Activated naive CD4-positive, alpha-beta T cell treated with Interleukin-2 at 50 U/mL for 16 hours (primary cell): Measurements from ENCODE around the gene C2CD4B.
A peak's percentile ranks its signal among the peaks of the same experiment; 100 is the strongest.

Experiments
- DNase-seq: peaks from one replicate; pipeline ENCODE4 v3.0.0-alpha.2; 2020

The C2CD4B gene, protein sequence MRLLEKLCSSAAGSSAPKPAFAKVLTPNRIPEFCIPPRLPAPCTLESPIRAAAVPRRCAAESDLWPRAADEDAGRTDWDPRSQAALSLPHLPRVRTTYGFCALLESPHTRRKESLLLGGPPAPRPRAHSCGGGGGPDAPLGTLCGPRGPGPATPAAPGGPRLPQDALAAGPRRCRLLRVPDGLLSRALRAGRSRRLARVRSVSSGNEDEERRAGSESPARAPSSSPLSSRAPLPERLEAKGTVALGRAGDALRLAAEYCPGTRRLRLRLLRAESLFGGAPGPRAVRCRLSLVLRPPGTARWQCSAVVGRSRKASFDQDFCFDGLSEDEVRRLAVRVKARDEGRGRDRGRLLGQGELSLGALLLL

GRCh38 chr15:62165104-62165792, at the start of gene C2CD4B:
TSS of gene C2CD4B (minus strand) at chr15:62165285. CDS start at chr15:62164984, 301 bp downstream.
- DNase-seq: peak; percentile 42

DNA sequence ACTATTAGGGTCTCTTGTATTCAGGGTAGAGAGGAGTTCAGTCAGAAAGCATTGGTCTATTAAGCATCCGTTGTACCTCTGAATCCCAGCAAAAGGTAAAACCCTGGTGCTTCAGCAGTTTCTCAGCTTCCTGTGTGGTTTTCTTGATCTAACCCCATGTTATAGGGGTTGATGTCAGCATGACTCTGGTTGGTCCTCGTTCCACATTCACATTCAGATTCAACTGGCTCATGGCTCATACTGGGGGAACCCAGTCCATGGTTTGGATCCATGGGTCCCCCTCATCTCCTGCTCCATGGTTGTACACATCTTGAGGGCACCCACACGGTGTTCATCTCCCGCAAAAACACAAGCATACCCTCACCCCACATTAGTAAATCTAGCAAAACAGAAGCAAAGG, 47.7 kb upstream of the C2CD4B start:
- DNase-seq: no peak

DNA sequence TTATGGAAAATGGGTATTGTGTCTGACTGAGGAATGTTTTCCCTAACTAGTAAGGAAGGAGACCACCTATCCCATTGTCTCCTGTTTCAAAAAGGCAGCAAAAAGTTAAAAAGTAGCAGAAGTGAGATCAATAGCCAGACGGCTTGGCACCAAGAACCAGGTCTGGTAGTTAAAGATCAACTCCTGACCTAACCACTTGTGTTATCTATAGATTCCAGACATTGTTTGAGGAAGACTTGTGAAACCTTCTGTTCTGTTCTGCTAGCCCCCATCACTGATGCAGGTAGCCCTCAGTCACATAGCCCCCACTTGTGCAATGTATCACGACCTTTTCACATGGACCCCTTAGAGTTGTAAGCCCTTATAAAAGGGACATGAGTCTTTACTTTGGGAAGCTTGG, 46.3 kb upstream of the C2CD4B start:
- no peak for DNase-seq

- DNase-seq: no peak
Measured at GRCh38 chr15:62209821-62210220, 44.7 kb upstream of the C2CD4B start.

DNA sequence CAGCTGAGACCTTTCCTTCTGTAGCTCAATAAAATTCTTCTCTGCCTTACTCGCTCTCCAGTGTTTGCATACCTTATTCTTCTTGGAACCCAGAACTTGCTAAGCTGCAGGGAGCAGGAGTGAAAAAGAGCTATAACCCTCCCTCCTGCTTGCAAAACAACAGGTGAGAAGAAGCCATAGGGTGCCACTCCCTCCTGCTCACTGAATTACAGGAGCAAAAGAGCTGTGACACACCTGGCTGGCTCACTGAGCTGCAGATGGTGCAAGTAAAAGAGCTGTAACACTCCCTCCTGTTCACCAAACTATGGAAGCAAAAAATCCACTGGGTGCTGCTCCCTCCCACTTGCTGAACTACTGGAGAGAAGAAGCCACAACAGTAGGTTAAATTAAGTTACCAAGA, 44.2 kb upstream of the C2CD4B start:
- no peak for DNase-seq

GRCh38 chr15:62208884-62209283, 43.8 kb upstream of the C2CD4B start:
- DNase-seq: no peak

GRCh38 chr15:62208367-62208766, 43.3 kb upstream of the C2CD4B start:
- no peak for DNase-seq

DNA sequence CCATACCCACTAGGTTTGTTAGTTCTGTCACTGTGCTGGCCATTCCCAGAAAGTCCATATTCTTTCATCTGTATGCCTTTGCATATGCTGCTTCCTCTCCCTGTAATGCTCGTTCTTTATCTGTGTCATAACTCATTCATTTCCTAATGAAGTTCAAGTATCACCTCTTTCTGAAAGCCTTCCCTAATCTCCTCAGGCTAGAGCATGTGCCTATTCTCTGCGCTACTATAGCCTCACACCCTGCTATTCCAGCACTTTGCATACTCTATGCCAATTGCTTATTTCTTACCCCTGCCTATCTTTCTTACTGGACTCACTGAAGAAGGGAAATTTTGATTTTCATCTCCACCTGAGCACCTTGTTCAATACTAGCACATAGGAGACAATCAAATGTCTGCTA, 25.6 kb upstream of the C2CD4B start:
- DNase-seq: no peak

DNA sequence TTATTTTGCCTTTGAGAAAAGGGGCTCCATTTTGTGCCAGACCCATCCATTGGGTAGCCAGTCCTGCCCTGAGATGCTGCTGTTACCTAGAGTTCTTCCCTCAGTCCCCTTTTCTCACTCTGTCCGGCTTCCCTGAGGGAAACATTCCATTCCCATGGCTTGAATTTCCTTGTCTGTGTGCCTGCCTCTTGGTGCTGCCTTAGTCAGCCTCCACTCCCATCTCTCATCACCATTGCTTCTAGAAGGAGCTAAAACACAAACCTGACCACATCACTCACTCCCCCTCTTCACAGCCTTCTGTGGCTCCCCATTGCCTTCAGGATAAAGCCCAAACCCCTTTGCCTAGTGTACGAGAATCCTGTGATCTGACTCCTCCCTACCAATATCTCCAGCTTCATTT, 25.2 kb upstream of the C2CD4B start:
- DNase-seq: no peak

- no peak for DNase-seq
Measured at GRCh38 chr15:62188744-62189143, 23.7 kb upstream of the C2CD4B start.

DNA sequence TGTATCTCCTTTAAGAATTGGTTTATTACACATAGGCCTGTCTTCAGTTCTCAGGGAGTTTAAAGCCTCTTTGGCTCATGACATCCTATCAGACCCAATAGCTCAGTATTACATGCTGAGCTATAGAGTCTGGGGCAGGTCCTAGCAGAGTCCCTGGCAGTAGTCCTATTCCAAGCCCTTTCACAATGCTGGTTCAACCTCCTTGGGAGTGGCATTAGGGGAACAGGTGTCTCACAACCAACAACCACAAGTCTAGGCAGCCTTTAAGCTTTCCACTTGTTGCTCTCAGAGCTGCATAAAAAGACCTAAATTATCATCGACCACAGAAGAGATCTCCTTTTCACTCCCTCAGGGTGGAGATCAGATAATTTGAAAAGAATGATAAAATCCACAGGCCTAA, 22.8 kb upstream of the C2CD4B start:
- DNase-seq: no peak

DNA sequence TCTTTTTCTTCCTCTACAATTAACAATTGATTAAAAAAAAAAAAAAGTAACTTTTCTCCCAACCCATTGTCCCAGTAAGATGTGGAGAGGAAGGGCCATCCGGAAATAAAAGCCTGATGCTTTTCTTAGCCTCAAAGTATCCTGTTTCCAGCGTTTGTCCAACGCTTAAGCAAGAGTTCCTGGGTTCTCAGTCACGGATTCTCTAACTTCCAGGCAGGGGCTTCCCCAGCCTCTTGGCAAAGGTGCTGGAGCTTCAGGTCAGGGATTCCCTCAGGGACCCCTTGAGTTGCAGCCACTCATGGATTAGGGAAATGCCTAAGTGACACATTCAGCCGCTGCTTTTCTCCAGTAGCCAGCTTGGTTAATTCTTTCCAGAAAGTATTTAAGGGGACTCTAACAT, 22.3 kb upstream of the C2CD4B start:
- DNase-seq: no peak

DNA sequence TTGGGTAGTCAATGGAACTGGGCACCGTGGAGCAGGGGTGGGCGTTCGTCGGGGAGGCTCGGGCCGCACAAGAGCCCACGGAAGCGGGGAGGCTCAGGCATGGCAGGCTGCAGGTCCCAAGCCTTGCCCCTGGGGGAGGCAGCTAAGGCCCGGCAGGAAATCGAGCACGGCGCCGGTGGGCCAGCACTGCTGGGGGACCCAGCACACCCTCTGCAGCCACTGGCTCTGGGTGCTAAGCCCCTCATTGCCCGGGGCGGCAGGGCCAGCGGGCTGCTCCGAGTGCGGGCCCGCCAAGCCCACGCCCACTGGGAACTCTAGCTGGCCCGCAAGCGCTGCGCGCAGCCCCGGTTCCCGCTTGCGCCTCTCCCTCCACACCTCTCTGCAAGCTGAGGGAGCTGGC, 21.5 kb upstream of the C2CD4B start:
- no peak for DNase-seq

- no peak for DNase-seq
Measured at GRCh38 chr15:62183130-62183529, 18.0 kb upstream of the C2CD4B start.

DNA sequence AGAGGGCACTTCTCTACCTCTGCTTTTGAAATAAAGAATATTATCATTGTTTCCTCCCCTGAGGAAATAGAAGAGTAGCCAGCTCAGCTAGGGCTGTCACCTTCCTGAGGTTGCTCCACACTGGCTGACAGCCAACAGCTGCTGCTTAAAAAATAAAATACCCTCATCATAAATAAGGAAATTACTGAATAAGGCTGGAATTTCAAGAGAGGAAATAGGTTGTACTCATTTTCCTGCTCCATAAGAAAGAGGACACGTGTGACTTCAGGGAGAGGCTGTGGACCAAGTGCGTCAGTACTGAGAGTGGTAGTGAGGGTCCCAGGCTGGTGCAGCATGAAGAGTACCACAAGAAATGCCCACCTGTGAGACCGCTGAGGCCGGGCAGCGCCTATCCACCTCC, 8.1 kb upstream of the C2CD4B start:
- no peak for DNase-seq

DNA sequence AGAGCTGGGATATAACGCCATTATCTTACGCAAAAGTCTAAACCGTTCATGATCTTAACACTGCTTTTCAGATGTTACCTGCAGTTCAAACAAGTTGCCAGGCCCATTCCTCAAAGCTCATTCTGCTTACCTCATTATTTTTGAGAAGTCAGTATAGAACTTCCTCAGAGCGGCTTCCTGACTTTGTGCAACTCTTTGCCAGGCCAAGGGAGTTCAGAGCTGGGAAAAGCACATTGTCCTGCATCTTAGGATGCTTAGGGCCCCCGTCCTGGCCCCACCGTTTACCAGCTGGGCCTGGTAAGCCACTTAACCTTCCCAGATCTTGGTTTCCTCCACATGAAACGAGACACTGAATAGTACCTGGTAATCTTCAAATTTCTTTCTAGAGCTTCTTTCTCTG, 6.8 kb upstream of the C2CD4B start:
- no peak for DNase-seq

- DNase-seq: no peak
Measured at GRCh38 chr15:62165793-62166375, 799 bp upstream of the C2CD4B start.

GRCh38 chr15:62164396-62165103, 535 bp downstream of the C2CD4B start:
- peak; percentile 7 for DNase-seq

DNA sequence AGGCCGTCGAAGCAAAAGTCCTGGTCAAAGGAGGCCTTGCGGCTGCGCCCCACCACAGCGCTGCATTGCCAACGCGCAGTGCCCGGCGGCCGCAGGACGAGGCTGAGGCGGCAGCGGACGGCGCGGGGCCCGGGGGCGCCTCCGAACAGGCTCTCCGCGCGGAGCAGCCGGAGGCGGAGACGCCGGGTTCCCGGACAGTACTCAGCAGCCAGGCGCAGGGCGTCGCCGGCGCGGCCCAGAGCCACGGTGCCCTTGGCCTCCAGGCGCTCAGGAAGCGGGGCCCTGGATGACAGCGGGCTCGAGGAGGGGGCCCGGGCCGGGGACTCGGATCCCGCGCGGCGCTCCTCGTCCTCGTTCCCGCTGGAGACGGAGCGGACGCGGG, 1.1 kb downstream of the C2CD4B start:
- DNase-seq: peak; percentile 3

GRCh38 chr15:62163397-62164013, 1.6 kb downstream of the C2CD4B start:
- DNase-seq: no peak

- DNase-seq: peak; percentile 48
Measured at GRCh38 chr15:62153228-62153627, 11.9 kb downstream of the C2CD4B start.

- no peak for DNase-seq
Measured at GRCh38 chr15:62150445-62150844, 14.6 kb downstream of the C2CD4B start.

GRCh38 chr15:62149729-62150128, 15.4 kb downstream of the C2CD4B start:
- DNase-seq: no peak
